H1 (cell line): ENCODE results near the gene DHDDS.

ENCODE experiments used
- CTCF ChIP-seq, 3 experiments: IDR thresholded peaks; 1 replicate in 2 of 3; 2 replicates in 1 of 3; pipeline versions ENCODE4 v1.5.1 to v1.6.1; 2011; ENCODE audit warnings: low read length in 3 of 3, mild to moderate bottlenecking in 3 of 3, inconsistent platforms in 2 of 3, low read depth in 1 of 3, moderate library complexity in 1 of 3; ENCODE audit not compliant: insufficient read depth in 1 of 3; ENCODE audit errors: control extremely low read depth in 1 of 3
- SIN3A ChIP-seq, 2 experiments: IDR thresholded peaks in 1 of 2; conservative IDR thresholded peaks in 1 of 2; 2 replicates each; pipeline ENCODE4 v1.6.1; 2011 to 2012; ENCODE audit warnings: low read length in 2 of 2, improper control_type of control experiment in 1 of 2, low read depth in 1 of 2, mild to moderate bottlenecking in 1 of 2
- SIRT6 ChIP-seq: IDR thresholded peaks from one replicate; pipeline ENCODE4 v1.7.1; 2012; ENCODE audit warnings: low read length, inconsistent platforms
- SRF ChIP-seq: IDR thresholded peaks from 2 replicates; pipeline ENCODE4 v1.6.1; 2011; ENCODE audit warnings: mild to moderate bottlenecking, low read depth, low read length, moderate library complexity

- TF ChIP-seq CTCF (IDR thresholded peaks at IDR 0.05; ENCODE audit: control extremely low read depth in 1 of 3, insufficient read depth in 1 of 3, low read depth in 1 of 3, low read length in 3 of 3) (no peak), SRF (no peak), SIRT6 (no peak), SIN3A (conservative IDR thresholded peaks at IDR 0.05 in 1 of 2, IDR thresholded peaks at IDR 0.05 in 1 of 2; ENCODE audit: low read depth in 1 of 2, low read length in 2 of 2) (no peak)
These were observed 46.0 kb downstream of the DHDDS start for GRCh38 chr1:26478159-26478558.
